GM18858 (cell line): Measurements from ENCODE around the gene DNMT3L.
"Not testable (repeated sequence)": the region's sequence is repeated elsewhere in the genome, so short reads cannot be mapped to it uniquely, and the experiment has no call there.

ENCODE experiments used
- ATAC-seq: cut with Tn5 transposase; IDR thresholded peaks from one replicate; pipeline ENCODE4 v1.9.1; 2021; ENCODE audit not compliant: unreplicated experiment

DNMT3L gene

DNA sequence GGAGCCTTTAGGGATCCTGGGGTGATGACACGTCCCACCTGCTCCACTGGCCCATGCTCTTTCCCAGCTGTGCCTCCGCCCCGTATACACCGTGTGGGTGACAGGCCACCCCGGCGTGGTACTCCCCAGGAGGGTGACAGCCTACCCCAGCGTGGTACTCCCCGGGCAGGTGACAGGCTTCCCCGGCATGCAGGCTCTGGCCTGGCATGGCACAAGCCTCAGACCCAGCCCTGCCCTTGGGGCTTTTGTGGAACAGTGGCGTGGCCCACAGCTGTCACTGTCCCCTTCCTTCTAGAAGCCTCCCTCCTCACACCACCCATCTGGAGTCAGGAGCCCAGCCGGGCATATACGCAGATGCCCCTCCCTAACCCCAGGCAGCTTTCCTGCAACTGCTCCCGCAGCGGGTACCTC, 33.5 kb upstream of the DNMT3L start:
- ATAC-seq = no peak

DNA sequence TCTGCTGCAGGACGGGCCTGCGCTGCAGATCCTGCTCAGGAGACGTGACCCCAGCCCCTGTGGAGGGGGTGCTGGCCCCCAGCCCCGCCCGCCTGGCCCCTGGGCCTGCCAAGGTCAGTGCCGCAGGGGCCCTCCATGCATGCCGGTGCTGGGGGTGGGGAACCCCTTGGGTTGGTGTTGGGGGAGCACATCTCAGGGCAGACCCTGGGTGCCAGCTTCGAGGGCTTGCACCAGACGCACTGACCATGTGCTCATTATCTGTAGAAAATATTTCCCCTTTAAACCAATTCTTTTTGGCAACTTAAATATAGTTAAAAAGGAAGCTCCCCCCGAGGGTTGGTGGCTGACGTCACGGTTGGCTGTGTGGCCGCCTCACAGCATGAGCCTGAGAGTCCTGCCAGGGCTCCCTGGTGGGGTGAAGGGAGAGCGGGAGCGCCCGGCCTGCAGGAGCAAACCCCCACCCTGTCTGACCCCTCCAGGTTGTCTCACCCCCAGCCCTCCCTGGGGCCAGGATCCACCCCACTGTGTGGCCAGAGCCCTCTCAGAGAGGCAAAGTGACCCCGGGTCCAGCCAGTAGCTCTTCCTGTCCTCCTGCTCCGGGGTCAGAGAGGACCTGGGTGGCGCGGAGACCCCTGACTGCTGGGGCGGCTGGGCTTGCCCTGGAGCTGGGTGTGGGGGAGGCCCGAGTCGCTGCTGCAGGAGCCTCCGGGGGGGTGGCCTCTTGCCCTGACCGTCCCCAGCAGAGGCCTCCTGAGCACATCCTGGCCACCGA, 32.9 kb upstream of the DNMT3L start:
- no peak for ATAC-seq

DNA sequence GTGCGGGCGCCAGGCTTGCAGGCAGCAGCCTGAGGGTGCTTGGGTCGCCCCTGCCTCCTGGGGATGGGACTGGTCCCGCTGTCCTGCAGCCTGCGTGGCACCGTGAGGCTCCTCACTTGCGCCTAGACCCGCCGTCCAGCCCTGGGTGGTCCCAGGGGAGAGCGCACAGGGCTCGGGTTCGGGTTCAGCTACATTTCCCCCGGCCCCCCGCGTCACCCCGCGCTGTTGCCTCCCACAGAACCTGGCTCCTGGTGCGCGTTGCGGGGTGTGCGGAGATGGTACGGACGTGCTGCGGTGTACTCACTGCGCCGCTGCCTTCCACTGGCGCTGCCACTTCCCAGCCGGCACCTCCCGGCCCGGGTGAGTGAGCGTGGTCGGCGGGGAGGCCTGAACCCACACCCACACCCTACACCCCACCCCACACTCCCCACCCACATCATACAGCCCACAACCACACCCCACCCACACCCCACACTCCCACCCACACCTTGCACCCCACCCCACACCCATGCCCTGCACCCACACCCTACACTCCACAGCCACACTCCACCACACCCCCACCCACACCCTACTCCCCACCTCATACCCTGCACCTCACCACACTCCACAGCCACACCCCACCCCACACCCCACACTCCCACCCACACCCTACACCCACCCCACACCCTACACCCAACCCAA, 32.0 kb upstream of the DNMT3L start:
- ATAC-seq = no peak

DNA sequence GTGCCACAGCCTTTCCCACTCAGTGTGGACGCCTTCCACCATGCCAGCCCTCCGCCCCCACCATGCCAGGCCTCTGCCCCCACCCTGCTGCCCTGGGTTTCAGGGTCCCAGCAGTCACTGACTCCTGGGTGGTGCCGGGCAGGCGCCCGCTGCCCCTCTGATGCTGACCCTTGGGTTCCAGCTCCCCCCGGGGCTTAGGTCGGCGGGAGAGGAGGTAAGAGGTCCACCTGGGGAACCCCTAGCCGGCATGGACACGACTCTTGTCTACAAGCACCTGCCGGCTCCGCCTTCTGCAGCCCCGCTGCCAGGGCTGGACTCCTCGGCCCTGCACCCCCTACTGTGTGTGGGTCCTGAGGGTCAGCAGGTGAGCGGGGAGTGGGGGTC, 31.1 kb upstream of the DNMT3L start:
- no peak for ATAC-seq

DNA sequence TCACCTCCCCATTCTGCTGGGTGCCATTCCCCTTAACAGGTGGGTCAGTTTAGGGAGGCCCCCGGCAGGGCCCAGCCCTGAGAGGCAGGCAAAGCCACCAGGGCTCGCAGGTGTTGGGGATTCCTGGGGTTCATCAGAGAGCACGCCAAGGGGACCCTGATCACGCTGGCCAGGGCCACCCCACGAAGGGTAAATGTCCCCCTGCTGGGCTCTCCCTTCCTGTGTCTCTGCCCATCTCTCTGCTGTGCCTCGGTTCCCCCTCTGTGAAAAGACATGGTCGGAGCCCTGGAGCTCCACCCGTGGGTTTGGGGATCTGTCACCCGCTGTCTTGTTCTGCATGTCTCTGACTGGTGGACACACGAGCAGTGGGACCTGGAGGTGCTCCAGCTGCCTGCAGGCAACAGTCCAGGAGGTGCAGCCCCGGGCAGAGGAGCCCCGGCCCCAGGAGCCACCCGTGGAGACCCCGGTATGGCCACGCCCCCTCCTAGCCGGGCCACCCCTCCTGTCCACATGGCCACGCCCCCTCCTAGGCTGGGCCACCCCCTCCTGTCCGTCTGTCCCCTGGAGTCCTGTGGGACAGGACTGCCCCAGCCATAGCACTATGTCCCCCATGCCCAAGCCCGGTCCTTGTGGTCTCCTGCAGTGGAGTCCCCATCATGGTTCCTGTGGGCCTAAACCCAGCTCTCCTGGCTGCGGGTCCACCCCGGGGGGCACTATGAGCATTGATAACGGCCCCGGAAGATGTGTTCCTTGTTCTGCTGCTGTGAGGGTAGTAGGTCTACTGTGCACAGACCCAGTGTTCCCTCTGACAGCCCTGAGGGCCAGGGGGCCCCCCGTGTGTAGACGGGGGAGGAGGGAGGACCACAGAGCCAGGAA, 30.5 kb upstream of the DNMT3L start:
- ATAC-seq = no peak

DNA sequence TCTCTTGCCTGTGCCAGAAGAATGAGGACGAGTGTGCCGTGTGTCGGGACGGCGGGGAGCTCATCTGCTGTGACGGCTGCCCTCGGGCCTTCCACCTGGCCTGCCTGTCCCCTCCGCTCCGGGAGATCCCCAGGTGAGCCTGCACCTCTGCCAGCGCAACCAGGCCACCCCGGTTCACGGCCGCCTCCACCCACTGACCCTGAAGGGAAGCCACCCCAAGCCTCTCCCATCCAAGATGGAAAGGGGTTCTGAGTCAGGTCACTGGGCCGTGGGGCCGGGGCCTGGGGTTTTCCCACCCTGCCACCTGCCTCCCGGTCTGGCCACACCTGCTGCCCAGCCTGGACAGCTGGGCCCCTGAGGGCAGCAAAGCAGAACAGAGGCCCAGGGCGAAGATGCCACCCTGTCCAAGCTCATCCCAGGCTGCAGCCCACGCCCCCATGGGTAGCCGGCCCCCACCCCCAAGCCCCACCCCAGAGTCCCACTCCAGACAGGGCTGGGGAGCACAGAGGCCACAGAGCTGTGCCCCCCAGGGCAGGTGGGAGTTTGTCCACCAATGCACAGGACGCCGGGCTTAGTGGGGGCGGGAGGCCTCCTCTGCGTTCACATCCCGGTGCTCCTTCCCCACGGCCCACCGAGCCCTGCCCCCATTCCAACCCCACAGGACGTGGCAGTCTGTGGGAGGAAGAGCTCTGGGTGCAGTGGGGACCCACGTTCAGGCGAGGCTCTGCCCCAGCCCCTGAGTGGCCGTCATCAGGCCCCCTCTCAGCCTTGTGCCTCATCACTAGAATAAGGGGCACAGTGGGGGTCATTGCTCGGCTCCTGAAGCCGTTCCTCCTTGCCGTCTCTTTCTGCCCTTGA, 29.6 kb upstream of the DNMT3L start:
- ATAC-seq = no peak

DNA sequence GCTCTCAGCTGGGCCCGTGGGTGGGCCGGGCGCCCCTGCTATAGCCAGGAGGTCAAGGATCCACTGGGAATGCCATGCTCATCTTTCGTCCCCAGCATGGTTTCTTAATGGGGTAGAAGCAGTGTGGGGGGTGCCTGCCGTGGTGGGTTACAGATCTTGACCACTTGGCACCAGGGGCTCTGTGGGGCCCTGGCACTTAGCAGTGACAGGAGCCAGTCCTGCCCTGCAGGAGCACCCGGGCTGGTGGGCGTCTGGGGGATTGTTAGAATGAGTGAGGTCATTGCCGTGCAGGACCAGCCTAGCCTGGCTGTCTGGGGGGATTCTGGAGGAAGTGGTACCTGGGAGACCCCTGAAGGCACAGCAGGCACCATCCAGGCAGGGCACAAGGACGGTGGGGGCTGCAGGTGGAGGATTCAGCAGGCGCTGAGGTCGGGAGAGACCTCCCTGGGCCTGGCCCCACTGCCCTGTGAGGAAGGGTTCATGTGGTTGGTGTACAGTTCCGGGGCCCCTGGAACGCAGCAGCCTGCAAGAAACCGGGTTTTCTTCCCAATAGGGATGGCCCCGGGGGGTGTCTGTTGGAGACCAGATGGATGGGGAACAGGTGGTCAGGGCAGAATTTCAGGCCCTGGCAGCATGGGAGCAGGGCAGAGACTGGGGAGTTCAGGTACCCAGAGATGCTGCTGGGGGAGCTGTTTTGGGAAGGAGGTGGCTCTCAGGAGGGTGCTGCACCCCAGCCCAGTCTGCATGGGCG, 28.8 kb upstream of the DNMT3L start:
- ATAC-seq = no peak

DNA sequence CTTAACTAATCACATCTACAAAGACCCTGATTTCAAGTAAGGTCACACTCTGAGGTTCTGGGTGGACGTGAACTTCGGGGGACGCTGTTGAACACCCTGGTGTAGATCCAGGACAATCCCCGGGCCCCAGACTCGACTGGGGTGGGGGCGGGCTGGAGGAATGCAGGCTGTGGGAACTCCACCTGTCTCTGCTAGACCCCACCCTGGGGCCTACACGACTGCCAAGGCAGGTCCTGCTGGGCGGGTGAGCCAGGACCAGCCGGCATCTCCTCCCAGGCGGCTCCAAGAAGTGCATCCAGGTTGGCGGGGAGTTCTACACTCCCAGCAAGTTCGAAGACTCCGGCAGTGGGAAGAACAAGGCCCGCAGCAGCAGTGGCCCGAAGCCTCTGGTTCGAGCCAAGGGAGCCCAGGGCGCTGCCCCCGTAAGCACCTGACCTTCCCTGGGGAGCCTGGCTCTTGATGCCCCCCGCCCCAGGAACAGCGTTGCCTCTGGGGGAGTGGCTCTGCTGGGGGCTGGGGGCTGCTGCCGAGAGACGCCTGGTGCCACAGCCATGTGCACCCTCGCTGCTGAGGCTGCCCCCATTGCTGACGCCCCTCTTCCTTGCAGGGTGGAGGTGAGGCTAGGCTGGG, 27.8 kb upstream of the DNMT3L start:
- ATAC-seq = no peak

DNA sequence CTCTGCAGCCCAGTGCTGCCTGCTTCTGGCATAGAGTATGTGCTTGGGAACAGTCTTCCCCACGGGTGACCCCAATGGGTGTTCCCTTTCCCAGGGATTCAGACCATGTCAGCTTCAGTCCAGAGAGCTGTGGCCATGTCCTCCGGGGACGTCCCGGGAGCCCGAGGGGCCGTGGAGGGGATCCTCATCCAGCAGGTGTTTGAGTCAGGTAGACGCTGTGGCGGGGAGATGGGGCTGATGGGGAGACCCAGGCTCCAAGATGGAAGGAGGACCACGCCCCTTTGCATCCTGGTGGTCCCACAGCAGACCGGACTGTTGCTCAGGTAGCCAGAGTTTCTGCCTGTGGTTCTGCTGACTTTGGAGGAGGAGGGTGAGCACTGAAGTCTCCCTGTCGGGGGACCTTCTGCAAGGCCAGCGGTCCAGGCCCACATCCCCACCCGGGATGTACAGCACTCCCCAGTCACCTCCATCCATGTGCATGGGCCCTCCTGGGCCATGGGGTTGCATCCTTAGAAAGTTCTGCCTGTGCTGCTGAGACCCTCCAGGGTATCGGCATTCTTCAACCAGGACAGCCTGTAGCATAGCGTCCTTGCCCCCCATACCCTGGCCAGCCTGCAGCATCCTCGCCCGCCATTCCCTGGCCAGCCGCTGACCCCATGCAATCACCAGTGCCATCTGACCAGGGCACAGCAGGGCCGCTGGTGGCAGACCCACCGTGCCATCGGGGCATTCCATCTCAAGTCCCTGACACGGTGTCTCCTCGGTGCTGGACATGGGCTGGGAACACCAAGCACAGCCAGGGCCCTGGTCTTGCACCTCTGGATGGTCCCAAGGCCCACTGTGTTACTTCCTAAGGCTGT, 26.8 kb upstream of the DNMT3L start:
- no peak for ATAC-seq

DNA sequence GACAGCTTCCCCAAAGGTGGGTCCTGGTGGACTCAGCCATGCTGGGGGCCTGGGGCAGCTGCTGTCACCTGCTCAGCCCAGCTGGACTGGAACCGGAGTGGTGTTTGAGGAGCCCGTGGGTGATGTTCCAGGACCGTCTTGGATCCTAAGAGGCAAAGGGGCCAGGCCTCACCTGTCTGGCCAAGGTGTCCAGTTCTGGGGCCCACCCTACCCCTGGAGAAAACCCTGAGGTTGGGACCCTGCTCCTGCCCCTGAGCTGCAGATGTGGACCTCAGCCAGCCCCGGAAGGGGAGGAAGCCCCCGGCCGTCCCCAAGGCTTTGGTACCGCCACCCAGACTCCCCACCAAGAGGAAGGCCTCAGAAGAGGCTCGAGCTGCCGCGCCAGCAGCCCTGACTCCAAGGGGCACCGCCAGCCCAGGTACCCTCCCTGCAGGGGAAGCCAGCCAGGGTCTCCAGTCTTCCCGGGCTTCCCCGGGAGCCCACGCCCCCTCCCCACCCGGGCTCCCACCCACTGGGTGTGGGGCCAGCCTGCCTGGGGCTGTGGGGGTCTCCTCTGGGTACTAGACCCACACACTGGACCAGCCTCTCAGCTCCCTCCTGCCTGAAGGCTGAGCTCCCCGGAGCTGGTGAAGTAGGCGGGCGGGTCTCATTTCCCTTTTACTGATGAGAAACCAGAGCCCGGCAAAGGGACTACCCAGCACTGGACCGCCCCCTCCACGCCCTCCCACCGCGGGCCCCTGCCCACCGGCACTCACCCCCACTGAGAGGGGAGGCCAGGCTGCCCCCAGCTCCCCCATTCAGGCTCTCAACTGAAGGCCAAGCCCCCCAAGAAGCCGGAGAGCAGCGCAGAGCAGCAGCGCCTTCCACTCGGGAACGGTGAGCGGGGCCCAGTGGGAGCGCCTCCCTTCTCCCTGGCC, 25.3 kb upstream of the DNMT3L start:
- no peak for ATAC-seq

DNA sequence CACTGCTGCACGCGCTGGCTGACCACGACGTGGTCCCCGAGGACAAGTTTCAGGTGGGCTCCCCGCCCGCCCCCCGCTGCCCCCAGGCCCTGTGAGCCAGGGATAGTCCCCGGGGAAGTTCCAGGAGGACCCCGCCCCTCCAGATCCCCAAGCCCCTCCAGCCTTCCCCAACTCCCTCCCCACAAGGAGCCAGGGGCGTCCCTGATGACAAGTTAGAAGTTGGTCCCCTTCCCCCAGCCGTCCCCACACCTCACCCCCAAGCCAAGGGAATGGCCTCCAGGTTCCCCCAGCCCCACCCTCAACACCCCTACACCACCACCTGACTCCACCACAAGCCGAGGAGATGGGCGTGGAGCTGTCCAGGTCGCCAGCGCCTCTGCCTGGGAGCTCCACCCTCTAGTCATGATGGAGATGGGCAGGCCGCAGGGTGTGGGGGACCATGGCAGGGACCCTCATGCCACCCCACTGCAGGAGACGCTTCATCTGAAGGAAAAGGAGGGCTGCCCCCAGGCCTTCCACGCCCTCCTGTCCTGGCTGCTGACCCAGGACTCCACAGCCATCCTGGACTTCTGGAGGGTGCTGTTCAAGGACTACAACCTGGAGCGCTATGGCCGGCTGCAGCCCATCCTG, 24.5 kb upstream of the DNMT3L start:
- ATAC-seq = no peak

DNA sequence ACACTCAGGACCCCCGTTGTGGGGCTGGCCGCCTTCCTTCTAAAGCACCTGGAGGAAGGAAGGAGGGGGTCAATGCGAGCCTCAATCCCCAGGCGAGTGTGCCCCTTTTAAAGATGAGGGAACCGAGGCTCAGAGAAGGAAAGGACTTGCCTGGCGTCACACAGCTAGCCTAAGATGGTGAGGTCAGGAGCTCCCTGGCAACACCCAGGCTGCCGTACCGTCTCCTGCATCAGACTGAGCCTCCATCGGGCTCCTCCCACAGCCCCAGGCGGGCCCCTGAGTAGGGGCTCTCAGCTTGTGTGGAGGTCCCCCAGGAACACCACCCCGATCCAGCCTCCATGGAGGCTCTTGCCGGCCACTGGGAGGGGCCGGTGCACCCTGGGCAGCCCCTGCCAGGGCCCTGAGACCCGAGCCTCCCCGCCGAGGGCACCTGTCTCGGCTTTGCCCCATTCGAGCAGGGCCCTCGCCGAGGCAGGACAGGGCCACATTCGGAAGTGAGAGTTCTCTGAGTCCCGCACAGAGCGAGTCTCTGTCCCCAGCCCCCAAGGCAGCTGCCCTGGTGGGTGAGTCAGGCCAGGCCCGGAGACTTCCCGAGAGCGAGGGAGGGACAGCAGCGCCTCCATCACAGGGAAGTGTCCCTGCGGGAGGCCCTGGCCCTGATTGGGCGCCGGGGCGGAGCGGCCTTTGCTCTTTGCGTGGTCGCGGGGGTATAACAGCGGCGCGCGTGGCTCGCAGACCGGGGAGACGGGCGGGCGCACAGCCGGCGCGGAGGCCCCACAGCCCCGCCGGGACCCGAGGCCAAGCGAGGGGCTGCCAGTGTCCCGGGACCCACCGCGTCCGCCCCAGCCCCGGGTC, 23.7 kb upstream of the DNMT3L start, which contains the start of gene AIRE:
Gene AIRE, plus strand, starts transcription at position 739 of the 855 bp plus-strand sequence. CDS start 131 bp downstream, outside the sequence.
- ATAC-seq = no peak

DNA sequence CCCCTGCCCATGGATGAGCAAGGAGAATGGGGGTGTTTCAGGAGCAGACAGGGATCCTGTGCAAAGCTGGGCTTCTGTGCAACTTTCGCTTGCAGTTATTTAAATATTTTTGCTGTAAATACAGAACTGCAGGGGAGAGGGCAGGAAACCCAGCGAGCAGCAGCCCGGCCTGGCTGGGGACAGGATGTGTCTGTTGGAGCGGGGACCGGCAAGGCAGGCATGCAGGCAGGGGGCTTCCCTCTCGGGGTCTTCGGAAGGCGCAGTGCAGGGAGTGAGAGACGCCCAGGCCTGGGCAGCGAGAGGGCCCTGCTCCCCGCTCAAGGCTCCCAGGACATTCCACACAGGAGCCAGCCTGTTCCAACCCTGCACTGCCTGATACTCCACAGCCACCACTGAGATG, 22.3 kb upstream of the DNMT3L start:
- ATAC-seq = no peak

DNA sequence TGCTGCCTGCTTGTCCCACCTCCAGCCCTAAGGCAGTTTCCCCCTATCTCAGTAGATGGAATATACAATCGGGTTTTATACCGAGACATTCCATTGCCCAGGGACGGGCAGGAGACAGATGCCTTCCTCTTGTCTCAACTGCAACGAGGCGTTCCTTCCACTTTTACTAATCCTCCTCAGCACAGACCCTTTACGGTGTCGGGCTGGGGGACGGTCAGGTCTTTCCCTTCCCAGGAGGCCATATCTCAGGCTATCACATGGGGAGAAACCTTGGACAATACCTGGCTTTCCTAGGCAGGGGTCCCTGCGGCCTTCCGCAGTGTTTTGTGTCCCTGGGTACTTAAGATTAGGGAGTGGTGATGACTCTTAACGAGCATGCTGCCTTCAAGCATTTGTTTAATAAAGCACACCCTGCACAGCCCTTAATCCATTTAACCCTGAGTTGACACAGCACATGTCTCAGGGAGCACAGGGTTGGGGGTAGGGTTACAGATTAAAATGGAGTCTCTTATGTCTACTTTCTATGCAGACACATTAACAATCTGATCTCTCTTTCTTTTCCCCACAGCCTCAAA, 21.6 kb upstream of the DNMT3L start:
- ATAC-seq = not testable (repeated sequence)

DNA sequence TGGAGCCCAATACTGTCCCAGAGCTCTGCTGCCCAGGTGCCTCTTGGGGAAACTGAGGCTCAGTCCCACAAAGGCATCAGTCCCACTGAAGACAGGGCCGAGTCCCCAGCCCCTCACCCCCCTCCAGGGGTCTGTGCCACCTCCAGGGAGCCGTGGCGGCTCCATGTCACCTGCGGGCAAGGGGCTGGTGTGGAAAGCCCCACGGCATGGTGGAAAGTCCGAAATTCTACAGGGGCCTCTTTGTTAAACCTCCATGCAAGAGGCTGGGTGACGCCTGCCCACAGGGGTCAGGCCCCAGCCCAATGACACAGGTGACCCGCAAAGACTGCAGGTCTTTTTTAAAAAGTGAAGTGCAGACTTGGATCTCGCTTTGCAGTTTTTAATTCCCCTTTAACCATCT, 20.7 kb upstream of the DNMT3L start:
- no peak for ATAC-seq

DNA sequence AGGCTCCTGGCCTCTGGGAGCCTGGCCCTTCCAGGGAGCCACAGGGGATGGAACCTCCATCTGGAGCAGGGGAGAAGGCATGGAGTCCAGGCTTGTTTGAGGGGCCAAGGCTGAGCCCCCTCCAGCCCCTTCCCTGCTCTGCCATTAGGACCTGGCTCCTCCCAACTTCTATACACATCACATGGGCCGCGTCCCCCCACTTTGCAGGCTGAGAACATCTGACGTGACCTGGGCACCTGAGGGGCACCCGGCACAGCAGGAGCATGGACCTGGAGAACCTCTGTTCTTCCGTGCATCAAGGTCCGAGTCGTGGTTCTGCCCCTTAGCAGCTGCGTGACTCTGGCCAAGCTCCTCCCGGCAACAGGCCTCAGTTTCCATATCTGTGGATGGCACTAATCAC, 20.1 kb upstream of the DNMT3L start:
- ATAC-seq = no peak
